Neural progenitor cell (in vitro differentiated cells): ENCODE results near the gene DDRGK1. TPM values are rescaled to one million over a fixed set of nuclear protein-coding genes. Genes with fewer than 3 reads are reported as not detected.

Source experiments
- DNase-seq: peaks from one replicate; pipeline ENCODE4 v3.0.0-alpha.2; 2016; ENCODE audit warnings: low spot score
- H2AFZ ChIP-seq: fragments of 200-600 bp; sonication (generic); replicated peaks from 2 replicates; pipeline ENCODE4 v1.6.1; 2016; ENCODE audit warnings: antibody characterized with exemption
- H3F3A ChIP-seq: fragments of 200-600 bp; sonication (generic); 2 replicates; pipeline ENCODE4 v1.6.1; 2016; ENCODE audit warnings: antibody characterized with exemption, low read depth
- H3K27ac ChIP-seq: fragments of 200-600 bp; sonication (generic); 2 replicates; pipeline ENCODE4 v1.5.1; 2016; ENCODE audit warnings: mild to moderate bottlenecking
- H3K27me3 ChIP-seq: fragments of 200-600 bp; sonication (generic); 2 replicates; pipeline ENCODE4 v1.6.1; 2016; ENCODE audit warnings: mild to moderate bottlenecking, moderate library complexity
- H3K36me3 ChIP-seq: fragments of 200-600 bp; sonication (generic); 2 replicates; pipeline ENCODE4 v1.5.1; 2016
- H3K4me1 ChIP-seq: fragments of 200-600 bp; sonication (generic); 2 replicates; pipeline ENCODE4 v1.6.1; 2016; ENCODE audit warnings: mixed run types
- H3K4me2 ChIP-seq: fragments of 200-600 bp; sonication (generic); 2 replicates; pipeline ENCODE4 v1.6.1; 2016
- H3K4me3 ChIP-seq: fragments of 200-600 bp; sonication (generic); 2 replicates; pipeline ENCODE4 v1.5.1; 2016
- H3K79me2 ChIP-seq: fragments of 200-600 bp; sonication (generic); 2 replicates; pipeline ENCODE4 v1.6.1; 2016; ENCODE audit warnings: low read depth
- H3K9ac ChIP-seq: fragments of 200-600 bp; sonication (generic); 2 replicates; pipeline ENCODE4 v1.6.1; 2016
- H3K9me3 ChIP-seq: fragments of 200-600 bp; sonication (generic); 2 replicates; pipeline ENCODE4 v1.5.1; 2016; ENCODE audit warnings: low read depth
- H4K20me1 ChIP-seq: fragments of 200-600 bp; sonication (generic); 2 replicates; pipeline ENCODE4 v1.6.1; 2016; ENCODE audit warnings: low read depth
- H3K27ac Mint-ChIP-seq: 3 replicates; pipeline ENCODE4 v1.8.0; 2021; ENCODE audit warnings: mixed read lengths
- H3K27me3 Mint-ChIP-seq: 2 replicates; pipeline ENCODE4 v1.8.0; 2022; ENCODE audit warnings: low read depth, mild to moderate bottlenecking, inconsistent platforms, moderate library complexity, mixed read lengths; ENCODE audit not compliant: insufficient read depth
- H3K36me3 Mint-ChIP-seq: 3 replicates; pipeline ENCODE4 v1.8.0; 2021; ENCODE audit warnings: mixed read lengths
- H3K4me1 Mint-ChIP-seq: 3 replicates; pipeline ENCODE4 v1.8.0; 2021; ENCODE audit warnings: mixed read lengths
- H3K4me3 Mint-ChIP-seq: 3 replicates; pipeline ENCODE4 v1.8.0; 2021; ENCODE audit warnings: mild to moderate bottlenecking, moderate library complexity, mixed read lengths
- H3K9me3 Mint-ChIP-seq: 3 replicates; pipeline ENCODE4 v1.8.0; 2020; ENCODE audit warnings: mixed read lengths
- EZH2 ChIP-seq: fragments of 200-600 bp; sonication (generic); IDR thresholded peaks from 2 replicates; pipeline ENCODE4 v1.6.1; 2017; ENCODE audit warnings: antibody characterized with exemption, mild to moderate bottlenecking, moderate library complexity
- EZH2phosphoT487 ChIP-seq: fragments of 200-600 bp; sonication (generic); IDR thresholded peaks from 2 replicates; pipeline ENCODE4 v1.6.1; 2017; ENCODE audit warnings: antibody characterized with exemption
- total RNA-seq: library from RNA; depleted of rRNA; stranded (reverse); fragments of >200 nt; gene quantifications from 2 replicates; pipeline ENCODE4 v1.2.3, GENCODE V29; 2015; ENCODE audit warnings: low replicate concordance
- TF ChIP-seq, protein P1 (sequence below): fragments of 200-600 bp; sonication (generic); IDR thresholded peaks from 2 replicates; pipeline ENCODE4 v1.5.1; 2017; ENCODE audit warnings: antibody characterized with exemption, mild to moderate bottlenecking

The DDRGK1 gene
- total RNA-seq, 1 donor from 2014 or later, result 27.9 TPM

DNA sequence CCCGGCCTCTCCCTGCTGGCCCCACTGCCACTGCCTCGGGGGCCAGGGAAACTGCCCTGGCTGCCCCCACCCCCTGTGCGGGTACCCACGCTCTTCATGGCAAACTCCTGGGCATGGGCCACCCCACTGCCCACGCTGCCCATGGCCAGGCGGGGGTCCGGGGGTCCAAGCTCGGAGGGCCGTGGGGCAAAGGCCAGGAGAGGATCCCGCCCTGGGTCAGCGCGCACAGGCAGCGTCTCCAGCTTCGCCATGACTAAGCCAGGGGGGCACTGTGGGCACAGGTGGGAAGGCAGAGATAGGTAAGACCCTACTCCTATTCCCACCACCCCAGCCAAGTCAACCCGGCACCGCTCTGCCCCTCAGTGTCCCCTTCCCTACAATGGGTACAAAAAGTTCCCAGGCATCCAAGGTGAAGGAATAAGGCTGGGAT is 37.6 kb downstream of the DDRGK1 start:
- Mint-ChIP-seq H3K9me3 (no peaks in the 10 kb centered on the region), H3K27ac (no peak overlapping the region), H3K4me3 (no peak overlapping the region), H3K27me3 (peaks cover 15% of the 10 kb centered on the region), H3K4me1 (peaks cover 7% of the 10 kb centered on the region), H3K36me3 (no peaks in the 10 kb centered on the region)
- peaks cover 23% of the 10 kb centered on the region for H3K27me3 ChIP-seq
- H4K20me1 ChIP-seq, result peaks cover 9% of the 10 kb centered on the region
- H3K9me3 ChIP-seq, result no peaks in the 10 kb centered on the region
- no peak overlapping the region for H3K27ac ChIP-seq
- H2AFZ ChIP-seq, result no peak overlapping the region
- no peak overlapping the region for H3K4me3 ChIP-seq
- DNase-seq, result no peak
- H3F3A ChIP-seq, result peaks cover 3% of the 10 kb centered on the region
- no peaks in the 10 kb centered on the region for H3K36me3 ChIP-seq
- no peak overlapping the region for H3K9ac ChIP-seq
- H3K79me2 ChIP-seq, result no peaks in the 10 kb centered on the region
- TF ChIP-seq EZH2 (no peak), EZH2phosphoT487 (no peak)
- TF ChIP-seq, protein P1, sequence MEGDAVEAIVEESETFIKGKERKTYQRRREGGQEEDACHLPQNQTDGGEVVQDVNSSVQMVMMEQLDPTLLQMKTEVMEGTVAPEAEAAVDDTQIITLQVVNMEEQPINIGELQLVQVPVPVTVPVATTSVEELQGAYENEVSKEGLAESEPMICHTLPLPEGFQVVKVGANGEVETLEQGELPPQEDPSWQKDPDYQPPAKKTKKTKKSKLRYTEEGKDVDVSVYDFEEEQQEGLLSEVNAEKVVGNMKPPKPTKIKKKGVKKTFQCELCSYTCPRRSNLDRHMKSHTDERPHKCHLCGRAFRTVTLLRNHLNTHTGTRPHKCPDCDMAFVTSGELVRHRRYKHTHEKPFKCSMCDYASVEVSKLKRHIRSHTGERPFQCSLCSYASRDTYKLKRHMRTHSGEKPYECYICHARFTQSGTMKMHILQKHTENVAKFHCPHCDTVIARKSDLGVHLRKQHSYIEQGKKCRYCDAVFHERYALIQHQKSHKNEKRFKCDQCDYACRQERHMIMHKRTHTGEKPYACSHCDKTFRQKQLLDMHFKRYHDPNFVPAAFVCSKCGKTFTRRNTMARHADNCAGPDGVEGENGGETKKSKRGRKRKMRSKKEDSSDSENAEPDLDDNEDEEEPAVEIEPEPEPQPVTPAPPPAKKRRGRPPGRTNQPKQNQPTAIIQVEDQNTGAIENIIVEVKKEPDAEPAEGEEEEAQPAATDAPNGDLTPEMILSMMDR, result no peak
- H3K4me2 ChIP-seq, result no peak overlapping the region
- peaks cover 4% of the 10 kb centered on the region for H3K4me1 ChIP-seq

DNA sequence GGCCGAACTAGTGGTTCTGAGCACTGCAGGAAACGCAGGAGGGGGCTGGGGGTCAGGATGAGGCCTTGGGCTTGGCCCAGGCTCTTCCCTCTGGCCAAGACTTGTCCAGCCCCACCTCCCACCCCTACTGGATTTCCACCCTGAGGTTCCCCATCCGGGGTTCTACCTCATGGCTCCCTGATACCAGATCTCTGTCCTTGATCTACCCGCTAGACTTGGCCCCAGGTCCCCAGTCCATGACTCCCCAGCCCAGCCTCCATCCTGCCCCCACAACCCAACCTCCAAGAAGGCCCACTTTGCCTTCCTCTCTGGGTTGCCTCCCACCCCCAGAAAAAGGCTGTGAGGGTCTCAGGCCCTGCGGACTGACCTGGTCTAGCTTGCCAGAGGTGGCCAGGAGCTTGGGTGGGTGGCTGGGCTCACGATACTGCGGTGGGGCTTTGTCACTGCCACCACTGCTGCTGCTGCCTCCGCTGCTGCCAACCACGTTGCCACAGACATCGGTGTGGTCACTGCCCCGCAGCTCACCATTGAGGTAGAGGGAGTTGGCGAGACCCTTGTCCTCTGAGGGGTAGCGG is 38.1 kb downstream of the DDRGK1 start:
- Histone ChIP-seq H3K9ac (no peak overlapping the region), H3K79me2 (no peaks in the 10 kb centered on the region), H4K20me1 (peaks cover 4% of the 10 kb centered on the region), H3K9me3 (no peaks in the 10 kb centered on the region), H3K27ac (no peak overlapping the region), H3K36me3 (no peaks in the 10 kb centered on the region), H3K4me3 (no peak overlapping the region), H3K4me1 (peaks cover 3% of the 10 kb centered on the region), H2AFZ (no peak overlapping the region), H3F3A (peaks cover under 1% of the 10 kb centered on the region), H3K4me2 (no peak overlapping the region), H3K27me3 (peaks cover 23% of the 10 kb centered on the region)
- DNase-seq, result no peak
- H3K4me3 Mint-ChIP-seq, result no peak overlapping the region
- H3K4me1 Mint-ChIP-seq, result peaks cover 4% of the 10 kb centered on the region
- no peaks in the 10 kb centered on the region for H3K9me3 Mint-ChIP-seq
- peaks cover 12% of the 10 kb centered on the region for H3K27me3 Mint-ChIP-seq
- no peaks in the 10 kb centered on the region for H3K36me3 Mint-ChIP-seq
- no peak overlapping the region for H3K27ac Mint-ChIP-seq
- TF ChIP-seq, protein P1, result no peak
- TF ChIP-seq EZH2 (no peak), EZH2phosphoT487 (no peak)

DNA sequence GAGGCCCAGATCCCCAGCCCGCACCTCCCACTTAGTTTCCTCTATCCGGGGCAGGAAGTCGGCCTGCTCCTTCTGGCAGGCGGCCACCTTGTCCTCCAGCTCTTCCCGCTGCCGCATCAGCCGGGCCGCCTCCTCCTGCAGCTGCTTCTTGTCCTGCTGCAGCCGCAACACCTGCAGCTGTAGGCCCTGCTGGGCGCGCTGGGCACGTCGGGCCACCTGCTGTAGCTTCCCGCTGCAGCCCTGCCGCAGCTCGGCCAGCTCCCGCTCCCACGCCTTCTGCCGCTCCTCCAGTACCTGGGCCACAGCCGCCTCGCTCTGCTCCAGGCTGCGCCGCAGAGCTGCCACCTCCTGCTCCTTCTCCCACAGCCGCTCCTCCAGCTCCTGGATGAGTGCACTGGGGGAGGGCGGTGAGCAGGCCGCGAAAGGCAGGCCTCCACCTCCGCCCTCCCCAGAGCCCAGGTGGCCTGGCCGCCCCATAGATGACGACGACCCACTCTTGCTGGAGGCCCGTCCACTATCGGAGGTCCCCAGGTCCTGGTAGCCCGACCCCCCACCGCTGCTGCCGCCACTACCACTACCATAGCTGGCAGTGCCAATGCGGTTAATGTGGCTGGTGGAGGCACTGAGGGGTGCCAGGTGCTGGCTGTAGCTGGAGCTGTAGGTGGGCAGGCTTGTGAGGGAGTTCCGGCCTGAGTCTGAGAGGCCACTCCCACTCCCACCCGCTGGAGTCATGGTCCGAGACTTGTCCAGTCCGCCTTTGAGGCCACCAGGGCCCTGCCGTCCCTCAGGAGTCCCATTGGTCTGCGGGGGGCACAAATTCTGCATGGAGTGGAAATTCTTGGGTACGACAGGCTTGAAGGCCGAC is 38.8 kb downstream of the DDRGK1 start:
- DNase-seq, result no peak
- Histone ChIP-seq H3K4me2 (no peak overlapping the region), H3K9me3 (no peaks in the 10 kb centered on the region), H3K79me2 (no peaks in the 10 kb centered on the region), H2AFZ (no peak overlapping the region), H3K4me1 (peaks cover 3% of the 10 kb centered on the region), H3K36me3 (no peaks in the 10 kb centered on the region), H3K9ac (no peak overlapping the region), H4K20me1 (peaks cover 4% of the 10 kb centered on the region), H3K27ac (no peak overlapping the region), H3F3A (peaks cover 8% of the 10 kb centered on the region), H3K4me3 (no peak overlapping the region), H3K27me3 (peaks cover 23% of the 10 kb centered on the region)
- Mint-ChIP-seq H3K36me3 (no peaks in the 10 kb centered on the region), H3K9me3 (no peaks in the 10 kb centered on the region), H3K27ac (no peak overlapping the region), H3K4me3 (no peak overlapping the region), H3K27me3 (peaks cover 12% of the 10 kb centered on the region), H3K4me1 (peaks cover 4% of the 10 kb centered on the region)
- TF ChIP-seq, protein P1, result no peak
- TF ChIP-seq EZH2phosphoT487 (no peak), EZH2 (no peak)
